GM21526 (cell line): ENCODE results near the gene CDK19.
"Not testable (repeated sequence)": the region's sequence is repeated elsewhere in the genome, so short reads cannot be mapped to it uniquely, and the experiment has no call there.

ENCODE experiments used
- ATAC-seq: cut with Tn5 transposase; IDR thresholded peaks from one replicate; pipeline ENCODE4 v1.9.1; 2021; ENCODE audit warnings: moderate library complexity; ENCODE audit not compliant: unreplicated experiment, low FRiP score

CDK19 gene

GRCh38 chr6:110761371-110761770 lies 53.9 kb downstream of the CDK19 start:
- ATAC-seq, result no peak

GRCh38 chr6:110760589-110760988 lies 54.7 kb downstream of the CDK19 start:
- no peak for ATAC-seq

GRCh38 chr6:110760098-110760497 lies 55.2 kb downstream of the CDK19 start:
- not testable (repeated sequence) for ATAC-seq

- no peak for ATAC-seq
These were observed 57.3 kb downstream of the CDK19 start for GRCh38 chr6:110757926-110758325.

GRCh38 chr6:110756817-110757216 lies 58.5 kb downstream of the CDK19 start:
- no peak for ATAC-seq

GRCh38 chr6:110755411-110755834 lies 59.8 kb downstream of the CDK19 start:
- ATAC-seq, result no peak

GRCh38 chr6:110753936-110754668 lies 61.2 kb downstream of the CDK19 start:
- not testable (repeated sequence) for ATAC-seq

- no peak for ATAC-seq
These were observed 66.8 kb downstream of the CDK19 start for GRCh38 chr6:110748453-110748852.

GRCh38 chr6:110746680-110747079 lies 68.6 kb downstream of the CDK19 start:
- ATAC-seq, result no peak

- no peak for ATAC-seq
These were observed 70.3 kb downstream of the CDK19 start for GRCh38 chr6:110744991-110745390.

- ATAC-seq, result not testable (repeated sequence)
These were observed 72.7 kb downstream of the CDK19 start for GRCh38 chr6:110742552-110742951.

- no peak for ATAC-seq
These were observed 73.8 kb downstream of the CDK19 start for GRCh38 chr6:110741517-110741916.

GRCh38 chr6:110738899-110739365 lies 76.3 kb downstream of the CDK19 start:
- ATAC-seq, result no peak

GRCh38 chr6:110735666-110736065 lies 79.6 kb downstream of the CDK19 start:
- ATAC-seq, result no peak

- ATAC-seq, result no peak
These were observed 83.4 kb downstream of the CDK19 start for GRCh38 chr6:110731898-110732297.

- no peak for ATAC-seq
These were observed 84.1 kb downstream of the CDK19 start for GRCh38 chr6:110731196-110731595.

GRCh38 chr6:110728501-110728900 lies 86.8 kb downstream of the CDK19 start:
- ATAC-seq, result no peak

GRCh38 chr6:110723017-110723416 lies 92.3 kb downstream of the CDK19 start:
- no peak for ATAC-seq

- ATAC-seq, result no peak
These were observed 95.2 kb downstream of the CDK19 start for GRCh38 chr6:110720066-110720465.

- not testable (repeated sequence) for ATAC-seq
These were observed 95.7 kb downstream of the CDK19 start for GRCh38 chr6:110719601-110720000.

- ATAC-seq, result no peak
These were observed 101.1 kb downstream of the CDK19 start for GRCh38 chr6:110714143-110714542.

GRCh38 chr6:110712238-110712637 lies 103.0 kb downstream of the CDK19 start:
- ATAC-seq, result no peak
